Measurements from ENCODE around the gene EP300.
A peak's percentile ranks its signal among the peaks of the same experiment; 100 is the strongest.
"Not testable (repeated sequence)": the region's sequence is repeated elsewhere in the genome, so short reads cannot be mapped to it uniquely, and the experiment has no call there.

EP300 gene

GRCh38 chr22:41092023-41092817 is at the start of gene EP300:
EP300 (plus strand) TSS chr22:41092592; CDS start chr22:41093005, 413 bp downstream.
- DNase-seq = peak in 53 of 56 donors; percentile 18 to 77 (median 61)

GRCh38 chr22:41043722-41044121 is 48.7 kb upstream of the EP300 start:
- DNase-seq = no peak

DNA sequence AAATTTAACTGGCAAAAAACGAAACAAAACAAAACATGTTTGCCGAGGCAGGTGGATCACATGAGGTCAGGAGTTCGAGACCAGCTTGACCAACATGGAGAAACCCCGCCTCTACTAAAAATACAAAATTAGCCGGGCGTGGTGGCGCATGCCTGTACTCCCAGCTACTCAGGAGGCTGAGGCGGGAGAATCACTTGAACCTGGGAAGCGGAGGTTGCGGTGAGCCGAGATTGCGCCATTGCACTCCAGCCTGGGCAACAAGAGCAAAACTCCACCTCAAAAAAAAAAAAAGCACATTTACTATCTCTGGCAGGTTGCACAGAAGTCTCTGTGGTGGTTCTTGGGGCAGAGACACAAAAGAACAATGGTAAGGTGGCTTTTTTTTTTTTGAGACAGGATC is 46.8 kb upstream of the EP300 start:
- not testable (repeated sequence) for DNase-seq

DNA sequence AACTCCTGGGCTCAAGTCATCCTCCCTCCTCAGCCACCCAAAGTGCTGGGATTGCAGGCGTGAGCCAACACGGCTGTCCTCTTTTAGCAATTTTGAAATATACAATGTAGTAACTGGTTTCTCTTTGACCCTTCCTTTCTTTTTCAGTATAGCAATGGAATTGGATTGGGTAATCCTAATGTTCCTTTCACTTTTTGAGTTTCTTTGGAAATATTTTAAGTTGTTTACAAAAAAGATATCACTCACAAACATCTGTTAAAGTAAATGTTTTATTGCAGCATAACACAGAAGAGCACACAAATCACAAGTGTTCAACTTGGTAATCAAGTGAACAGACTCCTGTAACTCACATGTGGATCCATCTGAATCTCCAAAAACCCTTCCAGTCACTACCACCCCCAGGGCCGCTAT is 44.6 kb upstream of the EP300 start:
- DNase-seq = no peak

DNA sequence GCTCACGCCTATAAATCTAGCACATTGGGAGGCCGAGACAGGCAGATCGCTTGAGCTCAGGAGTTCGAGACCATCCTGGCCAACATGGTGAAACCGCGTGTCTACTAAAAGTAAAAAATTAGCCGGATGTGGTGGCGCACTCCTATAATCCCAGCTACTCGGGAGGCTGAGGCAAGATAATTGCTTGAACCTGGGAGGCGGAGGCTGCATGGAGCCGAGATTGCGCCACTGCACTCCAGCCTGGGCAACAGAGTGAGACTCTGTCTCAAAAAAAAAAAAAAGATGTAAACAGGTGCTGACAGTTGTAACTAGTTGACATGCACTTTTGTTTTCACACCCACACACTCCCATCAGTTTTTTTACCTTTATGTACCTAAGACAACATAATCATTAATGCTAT is 44.0 kb upstream of the EP300 start:
- DNase-seq = not testable (repeated sequence)

- peak in 22 of 56 donors; percentile 1 to 39 (median 10) for DNase-seq
Measured at GRCh38 chr22:41048791-41049717, 43.3 kb upstream of the EP300 start.

GRCh38 chr22:41049795-41050194 is 42.6 kb upstream of the EP300 start:
- not testable (repeated sequence) for DNase-seq

GRCh38 chr22:41050883-41051282 is 41.5 kb upstream of the EP300 start:
- no peak for DNase-seq

GRCh38 chr22:41052661-41053490 is 39.5 kb upstream of the EP300 start:
- no peak for DNase-seq

DNA sequence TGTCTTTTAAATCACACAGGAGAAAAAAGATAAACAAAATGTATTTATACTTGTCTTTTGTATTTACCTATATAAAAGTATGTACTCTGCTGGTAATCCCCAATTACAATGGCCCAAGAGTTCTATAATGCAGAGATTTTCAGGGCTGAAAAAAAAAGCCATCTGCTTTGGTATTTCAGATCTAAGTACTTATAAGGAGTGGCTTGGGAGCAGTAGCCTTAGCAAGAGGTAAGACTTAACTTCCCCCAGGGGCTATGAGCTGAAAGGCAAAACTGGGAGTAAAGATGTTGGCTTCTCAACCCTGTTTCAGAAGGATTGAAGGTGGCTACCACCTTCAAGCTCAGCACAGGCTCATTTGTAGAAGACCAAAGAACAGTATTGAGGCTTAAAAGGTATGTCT is 35.3 kb upstream of the EP300 start:
- DNase-seq = no peak

GRCh38 chr22:41062146-41062545 is 30.2 kb upstream of the EP300 start:
- no peak for DNase-seq

DNA sequence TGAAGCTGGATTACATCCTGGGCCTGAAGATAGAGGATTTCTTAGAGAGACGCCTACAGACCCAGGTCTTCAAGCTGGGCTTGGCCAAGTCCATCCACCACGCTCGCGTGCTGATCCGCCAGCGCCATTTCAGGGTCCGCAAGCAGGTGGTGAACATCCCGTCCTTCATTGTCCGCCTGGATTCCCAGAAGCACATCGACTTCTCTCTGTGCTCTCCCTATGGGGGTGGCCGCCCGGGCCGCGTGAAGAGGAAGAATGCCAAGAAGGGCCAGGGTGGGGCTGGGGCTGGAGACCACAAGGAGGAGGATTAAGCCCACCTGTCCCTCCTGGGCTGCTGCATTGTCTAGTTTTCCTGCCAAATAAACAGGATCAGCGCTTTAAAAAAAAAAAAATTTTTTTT is 28.1 kb upstream of the EP300 start:
- DNase-seq = not testable (repeated sequence)

- not testable (repeated sequence) for DNase-seq
Measured at GRCh38 chr22:41066341-41066740, 26.1 kb upstream of the EP300 start.

DNA sequence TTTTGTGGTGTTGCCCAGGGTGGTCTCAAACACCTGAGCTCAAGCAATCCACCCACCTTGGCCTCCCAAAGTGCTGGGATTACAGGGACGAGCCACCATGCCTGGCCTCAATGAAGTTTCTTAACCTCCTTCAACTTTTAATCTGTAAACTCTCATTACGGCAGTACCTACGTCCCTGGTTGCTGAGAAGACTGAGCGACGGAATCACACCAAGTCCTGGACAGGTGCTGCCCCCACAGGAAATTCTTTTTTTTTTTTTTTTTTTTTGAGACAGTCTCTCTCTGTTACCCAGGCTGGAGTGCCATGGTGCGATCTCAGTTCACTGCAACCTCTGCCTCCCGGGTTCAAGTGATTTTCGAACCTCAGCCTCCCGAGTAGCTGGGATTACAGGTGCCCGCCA is 24.4 kb upstream of the EP300 start:
- DNase-seq = not testable (repeated sequence)

DNA sequence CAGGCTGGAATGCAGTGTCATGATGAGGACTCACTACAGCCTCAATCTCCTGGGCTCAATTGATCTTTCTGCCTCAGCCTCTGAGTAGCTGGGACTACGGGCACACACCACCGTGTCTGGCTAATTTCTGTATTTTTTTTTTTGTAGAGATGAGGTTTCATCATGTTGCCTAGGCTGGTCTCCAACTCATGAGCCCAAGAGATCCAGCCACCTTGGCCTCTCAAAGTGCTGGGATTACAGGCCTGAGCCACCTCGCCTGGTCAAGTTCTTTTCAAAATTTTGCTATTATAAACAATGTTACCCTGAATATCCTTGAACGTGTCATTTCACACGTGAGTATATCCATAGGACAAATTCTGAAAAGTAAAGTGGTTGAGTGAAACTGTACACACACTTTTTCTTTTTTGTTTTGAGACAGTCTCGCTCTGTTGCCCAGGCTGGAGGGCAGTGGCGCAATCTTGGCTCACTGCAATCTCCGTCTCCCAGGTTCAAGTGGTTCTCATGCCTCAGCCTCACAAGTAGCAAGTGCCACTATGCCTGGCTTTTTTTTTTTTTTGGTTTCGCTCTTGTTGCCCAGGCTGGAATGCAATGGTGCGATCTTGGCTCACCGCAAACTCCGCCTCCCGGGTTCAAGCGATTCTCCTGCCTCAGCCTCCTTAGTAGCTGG is 21.6 kb upstream of the EP300 start:
- DNase-seq = no peak

DNA sequence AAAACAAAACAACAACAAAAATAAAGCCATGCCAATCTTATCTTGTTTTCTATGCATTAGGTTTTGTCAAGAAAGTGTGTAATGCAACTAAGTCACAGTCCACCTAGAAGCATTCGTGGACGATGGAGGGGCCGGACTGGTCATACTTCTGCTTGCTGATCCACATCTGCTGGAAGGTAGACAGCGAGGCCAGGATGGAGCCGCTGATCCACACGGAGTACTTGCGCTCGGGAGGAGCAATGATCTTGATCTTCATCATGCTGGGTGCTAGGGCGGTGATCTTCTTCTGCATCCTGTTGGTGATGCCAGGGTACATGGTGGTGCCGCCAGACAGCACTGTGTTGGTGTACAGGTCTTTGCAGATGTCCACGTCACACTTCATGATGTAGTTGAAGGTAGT is 18.3 kb upstream of the EP300 start:
- DNase-seq = no peak

DNA sequence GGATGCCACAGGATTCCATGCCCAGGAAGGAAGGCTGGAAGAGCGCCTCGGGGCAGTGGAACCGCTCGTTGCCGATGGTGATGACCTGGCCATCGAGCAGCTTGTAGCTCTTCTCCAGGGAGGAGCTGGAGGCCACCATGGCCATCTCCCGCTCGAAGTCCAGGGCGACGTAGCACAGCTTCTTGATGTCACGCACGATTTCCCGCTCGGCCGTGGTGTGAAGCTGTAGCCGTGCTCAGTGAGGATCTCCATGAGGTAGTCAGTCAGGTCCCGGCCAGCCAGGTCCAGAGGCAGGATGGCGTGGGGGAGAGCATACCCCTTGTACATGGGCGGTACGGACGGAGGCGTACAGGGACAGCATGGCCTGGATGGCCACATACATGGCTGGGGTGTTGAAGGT is 17.9 kb upstream of the EP300 start:
- DNase-seq = no peak

GRCh38 chr22:41074941-41075710 is 17.3 kb upstream of the EP300 start:
- no peak for DNase-seq

GRCh38 chr22:41075946-41076345 is 16.4 kb upstream of the EP300 start:
- no peak for DNase-seq

- no peak for DNase-seq
Measured at GRCh38 chr22:41076857-41077256, 15.5 kb upstream of the EP300 start.

All from amygdala (tissue), 56 donors.